ENCODE results near the gene MAPK9.

DNA sequence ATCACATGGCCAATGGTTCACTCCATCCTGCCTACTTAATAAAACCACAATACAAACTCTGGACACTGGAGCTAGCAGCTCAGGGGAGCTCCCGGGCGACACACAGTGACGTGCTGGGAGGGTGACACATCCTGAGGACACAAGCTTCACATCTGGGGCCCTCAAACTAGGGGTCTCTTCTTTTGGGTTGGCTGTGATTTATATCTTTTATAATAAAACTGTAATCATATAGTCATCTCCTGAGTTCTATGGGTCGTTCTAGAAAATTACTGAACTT is 12.1 kb upstream of the MAPK9 start:
- TF ChIP-seq, protein P1, sequence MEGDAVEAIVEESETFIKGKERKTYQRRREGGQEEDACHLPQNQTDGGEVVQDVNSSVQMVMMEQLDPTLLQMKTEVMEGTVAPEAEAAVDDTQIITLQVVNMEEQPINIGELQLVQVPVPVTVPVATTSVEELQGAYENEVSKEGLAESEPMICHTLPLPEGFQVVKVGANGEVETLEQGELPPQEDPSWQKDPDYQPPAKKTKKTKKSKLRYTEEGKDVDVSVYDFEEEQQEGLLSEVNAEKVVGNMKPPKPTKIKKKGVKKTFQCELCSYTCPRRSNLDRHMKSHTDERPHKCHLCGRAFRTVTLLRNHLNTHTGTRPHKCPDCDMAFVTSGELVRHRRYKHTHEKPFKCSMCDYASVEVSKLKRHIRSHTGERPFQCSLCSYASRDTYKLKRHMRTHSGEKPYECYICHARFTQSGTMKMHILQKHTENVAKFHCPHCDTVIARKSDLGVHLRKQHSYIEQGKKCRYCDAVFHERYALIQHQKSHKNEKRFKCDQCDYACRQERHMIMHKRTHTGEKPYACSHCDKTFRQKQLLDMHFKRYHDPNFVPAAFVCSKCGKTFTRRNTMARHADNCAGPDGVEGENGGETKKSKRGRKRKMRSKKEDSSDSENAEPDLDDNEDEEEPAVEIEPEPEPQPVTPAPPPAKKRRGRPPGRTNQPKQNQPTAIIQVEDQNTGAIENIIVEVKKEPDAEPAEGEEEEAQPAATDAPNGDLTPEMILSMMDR (IDR thresholded peaks at IDR 0.05) = no peak
- TF ChIP-seq POLR2AphosphoS5 (IDR thresholded peaks at IDR 0.05; ENCODE audit: low read depth, low read length) = no peak
- no peak for TF ChIP-seq TCF7L2 (IDR thresholded peaks at IDR 0.05; ENCODE audit: low read depth, low read length)
- no peak for TF ChIP-seq SIN3A (IDR thresholded peaks at IDR 0.05; ENCODE audit: borderline replicate concordance, insufficient read depth, low read depth, low read length)
- TF ChIP-seq, protein P2, sequence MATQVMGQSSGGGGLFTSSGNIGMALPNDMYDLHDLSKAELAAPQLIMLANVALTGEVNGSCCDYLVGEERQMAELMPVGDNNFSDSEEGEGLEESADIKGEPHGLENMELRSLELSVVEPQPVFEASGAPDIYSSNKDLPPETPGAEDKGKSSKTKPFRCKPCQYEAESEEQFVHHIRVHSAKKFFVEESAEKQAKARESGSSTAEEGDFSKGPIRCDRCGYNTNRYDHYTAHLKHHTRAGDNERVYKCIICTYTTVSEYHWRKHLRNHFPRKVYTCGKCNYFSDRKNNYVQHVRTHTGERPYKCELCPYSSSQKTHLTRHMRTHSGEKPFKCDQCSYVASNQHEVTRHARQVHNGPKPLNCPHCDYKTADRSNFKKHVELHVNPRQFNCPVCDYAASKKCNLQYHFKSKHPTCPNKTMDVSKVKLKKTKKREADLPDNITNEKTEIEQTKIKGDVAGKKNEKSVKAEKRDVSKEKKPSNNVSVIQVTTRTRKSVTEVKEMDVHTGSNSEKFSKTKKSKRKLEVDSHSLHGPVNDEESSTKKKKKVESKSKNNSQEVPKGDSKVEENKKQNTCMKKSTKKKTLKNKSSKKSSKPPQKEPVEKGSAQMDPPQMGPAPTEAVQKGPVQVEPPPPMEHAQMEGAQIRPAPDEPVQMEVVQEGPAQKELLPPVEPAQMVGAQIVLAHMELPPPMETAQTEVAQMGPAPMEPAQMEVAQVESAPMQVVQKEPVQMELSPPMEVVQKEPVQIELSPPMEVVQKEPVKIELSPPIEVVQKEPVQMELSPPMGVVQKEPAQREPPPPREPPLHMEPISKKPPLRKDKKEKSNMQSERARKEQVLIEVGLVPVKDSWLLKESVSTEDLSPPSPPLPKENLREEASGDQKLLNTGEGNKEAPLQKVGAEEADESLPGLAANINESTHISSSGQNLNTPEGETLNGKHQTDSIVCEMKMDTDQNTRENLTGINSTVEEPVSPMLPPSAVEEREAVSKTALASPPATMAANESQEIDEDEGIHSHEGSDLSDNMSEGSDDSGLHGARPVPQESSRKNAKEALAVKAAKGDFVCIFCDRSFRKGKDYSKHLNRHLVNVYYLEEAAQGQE (IDR thresholded peaks at IDR 0.05; ENCODE audit: insufficient read depth in 1 of 2, low read depth in 2 of 2, low read length in 1 of 2) = no peak

Data from Panc1 (cell line).